Panc1 (cell line): ENCODE data around the gene HOXC6.

ENCODE experiments used
- POLR2AphosphoS5 ChIP-seq: IDR thresholded peaks from 2 replicates; pipeline ENCODE4 v1.6.1; 2012; ENCODE audit warnings: mild to moderate bottlenecking, low read depth, low read length, moderate library complexity
- SIN3A ChIP-seq: IDR thresholded peaks from 2 replicates; pipeline ENCODE4 v1.6.1; 2012; ENCODE audit warnings: low read depth, mild to moderate bottlenecking, low read length, moderate library complexity, borderline replicate concordance; ENCODE audit not compliant: insufficient read depth
- TCF7L2 ChIP-seq: IDR thresholded peaks from 2 replicates; pipeline ENCODE4 v1.6.1; 2011; ENCODE audit warnings: mild to moderate bottlenecking, low read depth, low read length, inconsistent platforms
- TF ChIP-seq, protein P1 (sequence below): fragments of 450-650 bp; IDR thresholded peaks from 2 replicates; pipeline ENCODE4 v1.5.1; 2017; ENCODE audit warnings: mild to moderate bottlenecking

DNA sequence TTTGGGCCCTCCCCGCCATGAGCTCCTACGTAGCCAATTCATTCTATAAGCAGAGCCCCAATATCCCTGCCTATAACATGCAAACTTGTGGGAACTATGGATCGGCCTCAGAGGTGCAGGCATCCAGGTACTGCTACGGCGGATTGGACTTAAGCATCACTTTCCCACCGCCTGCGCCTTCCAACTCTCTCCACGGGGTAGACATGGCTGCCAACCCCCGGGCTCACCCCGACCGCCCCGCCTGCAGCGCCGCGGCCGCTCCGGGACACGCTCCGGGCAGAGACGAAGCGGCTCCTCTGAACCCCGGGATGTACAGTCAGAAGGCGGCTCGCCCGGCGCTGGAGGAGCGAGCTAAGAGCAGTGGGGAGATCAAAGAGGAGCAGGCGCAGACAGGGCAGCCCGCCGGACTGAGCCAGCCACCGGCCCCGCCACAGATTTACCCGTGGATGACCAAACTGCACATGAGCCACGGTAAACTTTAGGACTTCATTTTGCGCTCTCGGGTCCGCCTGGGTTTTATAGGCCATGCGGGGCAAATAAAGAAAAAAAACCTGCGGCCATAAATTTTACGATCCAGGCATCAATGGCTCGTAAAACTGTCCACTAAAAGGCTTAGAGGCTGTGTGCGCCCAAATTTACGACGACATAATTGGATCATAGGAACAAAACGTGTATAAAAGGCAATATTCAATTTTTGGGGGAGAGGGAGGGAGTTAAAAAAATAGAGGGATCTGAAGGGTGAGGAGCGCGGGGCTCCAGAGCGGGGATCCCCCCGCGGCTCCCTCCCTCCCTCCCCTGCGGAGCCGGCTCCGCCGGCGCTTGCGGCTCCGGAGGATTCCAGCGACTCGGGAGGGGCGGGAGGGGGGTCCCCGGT lies 5.1 kb downstream of the HOXC6 start:
- TF ChIP-seq, protein P1, sequence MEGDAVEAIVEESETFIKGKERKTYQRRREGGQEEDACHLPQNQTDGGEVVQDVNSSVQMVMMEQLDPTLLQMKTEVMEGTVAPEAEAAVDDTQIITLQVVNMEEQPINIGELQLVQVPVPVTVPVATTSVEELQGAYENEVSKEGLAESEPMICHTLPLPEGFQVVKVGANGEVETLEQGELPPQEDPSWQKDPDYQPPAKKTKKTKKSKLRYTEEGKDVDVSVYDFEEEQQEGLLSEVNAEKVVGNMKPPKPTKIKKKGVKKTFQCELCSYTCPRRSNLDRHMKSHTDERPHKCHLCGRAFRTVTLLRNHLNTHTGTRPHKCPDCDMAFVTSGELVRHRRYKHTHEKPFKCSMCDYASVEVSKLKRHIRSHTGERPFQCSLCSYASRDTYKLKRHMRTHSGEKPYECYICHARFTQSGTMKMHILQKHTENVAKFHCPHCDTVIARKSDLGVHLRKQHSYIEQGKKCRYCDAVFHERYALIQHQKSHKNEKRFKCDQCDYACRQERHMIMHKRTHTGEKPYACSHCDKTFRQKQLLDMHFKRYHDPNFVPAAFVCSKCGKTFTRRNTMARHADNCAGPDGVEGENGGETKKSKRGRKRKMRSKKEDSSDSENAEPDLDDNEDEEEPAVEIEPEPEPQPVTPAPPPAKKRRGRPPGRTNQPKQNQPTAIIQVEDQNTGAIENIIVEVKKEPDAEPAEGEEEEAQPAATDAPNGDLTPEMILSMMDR = no peak
- TF ChIP-seq SIN3A (no peak), TCF7L2 (peak; percentile 72; the same call in 1 of the 2 replicates), POLR2AphosphoS5 (no peak; the same call in none of the 2 replicates)
